ENCODE results near the gene KAZN. TPM values are rescaled to one million over a fixed set of nuclear protein-coding genes. Genes with fewer than 3 reads are reported as not detected.

KAZN gene
- total and polyA plus RNA-seq, 3 donors from 2014 or later = 12.1 to 14.6 (median 13.8) TPM

DNA sequence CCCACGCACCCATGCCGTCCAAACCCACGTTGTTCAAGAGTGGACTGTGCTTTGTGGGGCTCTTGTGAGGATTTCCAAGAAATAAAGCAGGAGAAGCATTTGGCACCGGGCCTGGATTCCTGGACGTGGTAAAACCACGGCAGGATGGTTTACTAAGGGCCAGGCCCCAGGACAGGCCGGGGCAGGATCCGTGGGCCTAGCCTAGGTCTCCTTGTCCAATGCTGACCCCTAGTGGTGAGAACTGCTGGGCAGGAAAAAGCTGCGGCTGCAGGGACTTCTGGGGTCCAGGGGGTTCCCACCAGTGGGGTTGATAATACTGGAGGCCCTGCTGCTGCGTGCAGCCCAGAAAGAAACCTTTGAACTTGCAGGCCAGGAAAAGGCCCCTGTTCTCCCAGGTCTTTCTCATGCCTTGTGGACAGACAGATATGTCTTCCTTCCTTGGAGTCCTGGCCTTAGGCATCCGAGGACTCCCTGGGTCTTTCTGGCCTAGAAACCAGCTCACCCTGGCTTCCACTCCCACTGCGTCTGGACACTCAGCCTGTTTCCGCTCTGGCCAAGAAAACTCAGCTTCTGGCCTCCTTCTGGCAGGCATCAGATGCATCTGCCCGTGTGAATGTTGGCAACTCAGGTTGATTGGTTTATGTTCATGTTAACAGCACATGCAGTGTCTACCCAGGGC, 448.1 kb downstream of the KAZN start:
- no peak for TF ChIP-seq POLR2A (IDR thresholded peaks at IDR 0.05)
- TF ChIP-seq CTCF (IDR thresholded peaks at IDR 0.05) = peak; percentile 81 to 93 (median 88)
- whole genome bisulfite sequencing, 2 donors = 44 to 67% methylated on average over 8 to 14 of the region's 14 CpGs

GRCh38 chr1:15047237-15047636, 448.8 kb downstream of the KAZN start:
- TF ChIP-seq CTCF (IDR thresholded peaks at IDR 0.05) (no peak), POLR2A (IDR thresholded peaks at IDR 0.05) (no peak)
- no peaks in the 10 kb centered on the region for H3K4me1 ChIP-seq
- no peak overlapping the region for H3K4me3 ChIP-seq
- no peaks in the 10 kb centered on the region for H3K9me3 ChIP-seq
- WGBS, 2 donors = 92 to 98% methylated on average over 10 to 11 of the region's 11 CpGs
- no peak overlapping the region for H3K27ac ChIP-seq
- H3K27me3 ChIP-seq = no peaks in the 10 kb centered on the region
- intact Hi-C loops (cut with DNase I; ENCODE audit: low total_unique reads) = no loop called here
- DNase-seq = no peak
- H3K36me3 ChIP-seq (ENCODE audit: low read depth, missing control alignments) = no peaks in the 10 kb centered on the region

More for the DNA sequence above, 448.1 kb downstream of the KAZN start:
- H3K4me3 ChIP-seq = no peak overlapping the region
- peak; percentile 86 for DNase-seq
- no peaks in the 10 kb centered on the region for H3K9me3 ChIP-seq
- no peaks in the 10 kb centered on the region for H3K36me3 ChIP-seq (ENCODE audit: low read depth, missing control alignments)
- intact Hi-C loops (cut with DNase I; ENCODE audit: low total_unique reads) = no loop called here
- H3K27ac ChIP-seq = no peak overlapping the region
- H3K27me3 ChIP-seq = no peaks in the 10 kb centered on the region
- no peaks in the 10 kb centered on the region for H3K4me1 ChIP-seq

- H3K36me3 ChIP-seq (ENCODE audit: low read depth, missing control alignments) = no peaks in the 10 kb centered on the region
- DNase-seq = no peak
- WGBS, 2 donors = 90 to 92% methylated on average over 33 to 35 of the region's 35 CpGs
- H3K4me1 ChIP-seq = no peaks in the 10 kb centered on the region
- H3K27ac ChIP-seq = no peak overlapping the region
- no peaks in the 10 kb centered on the region for H3K9me3 ChIP-seq
- no peak overlapping the region for H3K4me3 ChIP-seq
- no peak for TF ChIP-seq POLR2A (IDR thresholded peaks at IDR 0.05)
- no peak for TF ChIP-seq CTCF (IDR thresholded peaks at IDR 0.05)
- intact Hi-C loops (cut with DNase I; ENCODE audit: low total_unique reads) = no loop called here
- no peaks in the 10 kb centered on the region for H3K27me3 ChIP-seq
These were observed 450.0 kb downstream of the KAZN start for GRCh38 chr1:15048437-15048980.

DNA sequence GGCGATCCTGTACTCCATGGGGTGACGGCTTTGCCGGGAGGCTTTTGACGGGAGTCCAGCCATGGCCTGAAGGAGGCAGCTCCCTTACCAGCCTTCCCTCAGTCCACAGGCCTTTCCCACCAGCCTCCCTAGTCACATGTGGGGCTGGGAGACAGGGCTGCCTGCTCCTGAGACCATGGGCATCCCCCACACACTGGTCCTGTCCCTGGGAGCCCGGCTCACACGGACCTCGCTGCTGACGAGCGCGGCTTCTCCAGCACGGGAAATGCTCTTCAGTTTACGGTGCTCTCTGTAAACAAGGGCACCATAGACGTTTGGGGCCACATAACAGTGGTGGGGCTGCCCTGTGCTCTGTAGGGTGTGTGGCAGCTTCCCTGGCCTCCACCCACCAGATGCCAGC, 450.6 kb downstream of the KAZN start:
- Histone ChIP-seq H3K27ac (no peak overlapping the region), H3K4me3 (no peak overlapping the region), H3K9me3 (no peaks in the 10 kb centered on the region), H3K27me3 (no peaks in the 10 kb centered on the region), H3K4me1 (no peaks in the 10 kb centered on the region), H3K36me3 (ENCODE audit: low read depth, missing control alignments) (no peaks in the 10 kb centered on the region)
- no peak for DNase-seq
- TF ChIP-seq CTCF (IDR thresholded peaks at IDR 0.05) = no peak
- no peak for TF ChIP-seq POLR2A (IDR thresholded peaks at IDR 0.05)
- WGBS, 2 donors = 94 to 97% methylated on average over 12 to 13 of the region's 13 CpGs
- intact Hi-C loops (cut with DNase I; ENCODE audit: low total_unique reads) = no loop called here

Measured in testis (tissue), 3 donors.